Fibroblast of the conjunctiva (primary cell): ENCODE data around the gene FTL.
"Not testable (repeated sequence)": the region's sequence is repeated elsewhere in the genome, so short reads cannot be mapped to it uniquely, and the experiment has no call there.

Experiments
- DNase-seq: peaks from one replicate; pipeline ENCODE4 v3.0.0-alpha.2; 2010; ENCODE audit warnings: low read depth

The FTL gene

GRCh38 chr19:48965040-48965805 is at the start of gene FTL:
Gene FTL, plus strand, starts transcription at chr19:48965309. Its CDS starts 199 bp downstream, at chr19:48965508.
- peak; percentile 96 for DNase-seq

DNA sequence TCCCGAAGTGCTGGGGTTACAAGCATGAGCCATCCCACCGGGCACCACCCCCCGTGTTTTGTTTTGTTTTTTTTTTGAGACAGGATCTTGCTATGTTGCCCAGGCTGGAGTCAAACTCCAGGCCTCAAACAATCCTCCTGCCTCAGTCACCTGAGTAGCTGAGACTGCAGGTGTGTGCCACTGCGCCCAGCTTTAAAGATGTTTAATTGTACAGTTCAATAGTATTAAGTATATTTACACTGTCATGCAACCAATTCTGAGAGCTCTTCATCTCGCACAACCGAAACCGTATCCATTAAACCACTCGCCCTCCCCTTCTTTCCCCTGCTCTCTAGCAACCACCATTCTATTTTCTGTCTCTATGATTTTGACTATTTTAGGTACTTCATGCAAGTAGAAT is 49.4 kb upstream of the FTL start:
- no peak for DNase-seq

DNA sequence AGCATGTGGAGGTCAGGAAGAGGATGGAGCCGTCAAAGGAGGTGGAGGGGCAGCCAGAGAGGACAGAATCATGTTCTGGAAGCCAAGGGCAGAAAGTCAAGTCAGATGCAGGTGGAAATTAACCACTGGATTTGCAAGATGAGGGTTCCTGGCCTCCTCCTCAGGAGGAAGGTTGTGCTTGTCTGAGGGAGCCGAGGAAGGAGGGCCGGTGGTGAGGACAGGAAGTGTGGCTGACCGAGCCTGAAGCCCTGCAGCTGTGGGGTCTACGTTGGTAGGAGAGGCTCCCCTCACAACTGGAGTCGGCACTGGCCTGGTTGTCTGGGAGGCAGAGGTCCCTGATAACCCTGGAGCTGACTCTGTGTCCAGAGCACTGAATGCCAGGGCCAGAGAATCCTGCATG is 47.0 kb upstream of the FTL start:
- no peak for DNase-seq

GRCh38 chr19:48918801-48919247 is 46.3 kb upstream of the FTL start:
- no peak for DNase-seq

- DNase-seq, result not testable (repeated sequence)
Observed at GRCh38 chr19:48919271-48919670, 45.8 kb upstream of the FTL start.

DNA sequence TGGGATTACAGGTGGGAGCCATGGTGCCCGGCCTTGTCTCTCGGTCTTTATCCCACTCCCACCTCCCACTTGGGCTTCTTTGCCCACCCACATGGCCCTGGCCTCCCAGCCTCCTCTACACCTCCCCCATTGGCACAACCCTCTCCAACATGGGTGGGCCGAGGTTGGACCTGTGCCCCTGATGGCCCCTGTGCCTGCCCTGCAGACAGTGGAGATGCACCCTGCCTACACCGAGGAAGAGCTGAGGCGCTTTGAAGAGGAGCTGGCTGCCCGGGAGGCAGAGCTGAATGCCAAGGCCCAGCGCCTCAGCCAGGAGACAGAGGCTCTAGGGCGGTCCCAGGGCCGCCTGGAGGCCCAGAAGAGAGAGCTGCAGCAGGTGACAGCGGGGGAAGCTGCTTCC is 44.2 kb upstream of the FTL start:
- DNase-seq, result no peak

DNA sequence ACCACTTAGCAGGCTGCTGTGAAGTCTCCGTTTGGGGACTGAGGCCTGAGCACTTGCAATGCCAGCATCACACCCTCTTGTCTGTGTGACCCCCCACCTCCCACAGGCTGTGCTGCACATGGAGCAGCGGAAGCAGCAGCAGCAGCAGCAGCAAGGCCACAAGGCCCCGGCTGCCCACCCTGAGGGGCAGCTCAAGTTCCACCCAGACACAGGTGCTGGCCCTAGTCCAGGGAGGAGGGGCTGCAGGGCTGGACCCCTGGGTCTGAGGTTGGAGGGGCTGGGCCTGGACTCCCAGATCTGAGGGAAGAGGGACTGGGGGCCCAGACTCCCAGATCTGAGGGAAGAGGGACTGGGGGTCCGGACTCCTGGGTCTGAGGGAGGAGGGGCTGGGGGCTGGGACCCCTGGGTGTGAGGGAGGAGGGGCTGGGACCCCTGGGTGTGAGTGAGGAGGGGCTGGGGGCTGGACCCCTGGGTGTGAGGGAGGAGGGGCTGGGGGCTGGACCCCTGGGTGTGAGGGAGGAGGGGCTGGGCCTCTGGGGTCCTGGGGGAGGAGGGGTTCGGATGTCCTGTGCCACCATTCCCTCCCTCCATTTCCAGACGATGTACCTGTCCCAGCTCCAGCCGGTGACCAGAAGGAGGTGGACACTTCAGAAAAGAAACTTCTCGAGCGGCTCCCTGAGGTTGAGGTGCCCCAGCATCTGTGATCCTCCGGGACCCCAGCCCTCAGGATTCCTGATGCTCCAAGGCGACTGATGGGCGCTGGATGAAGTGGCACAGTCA is 43.2 kb upstream of the FTL start:
- DNase-seq, result no peak

DNA sequence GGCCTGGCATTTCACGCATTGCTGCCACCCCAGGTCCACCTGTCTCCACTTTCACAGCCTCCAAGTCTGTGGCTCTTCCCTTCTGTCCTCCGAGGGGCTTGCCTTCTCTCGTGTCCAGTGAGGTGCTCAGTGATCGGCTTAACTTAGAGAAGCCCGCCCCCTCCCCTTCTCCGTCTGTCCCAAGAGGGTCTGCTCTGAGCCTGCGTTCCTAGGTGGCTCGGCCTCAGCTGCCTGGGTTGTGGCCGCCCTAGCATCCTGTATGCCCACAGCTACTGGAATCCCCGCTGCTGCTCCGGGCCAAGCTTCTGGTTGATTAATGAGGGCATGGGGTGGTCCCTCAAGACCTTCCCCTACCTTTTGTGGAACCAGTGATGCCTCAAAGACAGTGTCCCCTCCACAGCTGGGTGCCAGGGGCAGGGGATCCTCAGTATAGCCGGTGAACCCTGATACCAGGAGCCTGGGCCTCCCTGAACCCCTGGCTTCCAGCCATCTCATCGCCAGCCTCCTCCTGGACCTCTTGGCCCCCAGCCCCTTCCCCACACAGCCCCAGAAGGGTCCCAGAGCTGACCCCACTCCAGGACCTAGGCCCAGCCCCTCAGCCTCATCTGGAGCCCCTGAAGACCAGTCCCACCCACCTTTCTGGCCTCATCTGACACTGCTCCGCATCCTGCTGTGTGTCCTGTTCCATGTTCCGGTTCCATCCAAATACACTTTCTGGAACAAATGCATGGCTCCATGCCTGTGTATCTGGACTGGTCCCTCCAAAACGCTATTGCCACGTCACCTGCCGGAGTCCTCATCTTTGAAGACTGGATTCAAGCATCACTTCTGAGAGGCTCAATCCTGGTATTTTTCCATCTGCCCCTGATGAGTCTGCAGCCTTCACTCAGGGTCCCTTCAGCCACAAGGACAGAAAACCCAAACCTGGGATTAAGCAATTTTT is 42.3 kb upstream of the FTL start:
- DNase-seq, result no peak

GRCh38 chr19:48925240-48925843 is 39.8 kb upstream of the FTL start:
- peak; percentile 29 for DNase-seq

GRCh38 chr19:48925890-48926289 is 39.2 kb upstream of the FTL start:
- not testable (repeated sequence) for DNase-seq

DNA sequence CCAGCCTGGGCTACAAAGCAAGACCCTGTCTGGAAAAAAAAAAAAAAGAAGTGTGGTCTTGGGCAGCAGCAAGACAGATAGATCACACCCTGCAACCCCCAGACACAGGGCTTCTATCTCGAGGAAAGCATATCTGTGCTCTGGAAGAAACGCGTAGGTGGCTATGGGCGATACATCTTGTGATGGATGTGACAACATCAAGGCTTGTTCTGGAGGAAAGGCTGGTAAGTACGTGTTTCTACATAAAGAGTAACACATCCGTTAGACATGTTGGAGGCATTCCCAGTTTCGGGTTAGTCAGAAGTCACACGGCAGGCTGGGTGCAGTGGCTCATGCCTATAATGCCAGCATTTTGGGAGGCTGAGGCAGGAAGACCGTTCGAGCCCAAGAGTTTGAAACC is 38.2 kb upstream of the FTL start:
- DNase-seq, result peak; percentile 87

DNA sequence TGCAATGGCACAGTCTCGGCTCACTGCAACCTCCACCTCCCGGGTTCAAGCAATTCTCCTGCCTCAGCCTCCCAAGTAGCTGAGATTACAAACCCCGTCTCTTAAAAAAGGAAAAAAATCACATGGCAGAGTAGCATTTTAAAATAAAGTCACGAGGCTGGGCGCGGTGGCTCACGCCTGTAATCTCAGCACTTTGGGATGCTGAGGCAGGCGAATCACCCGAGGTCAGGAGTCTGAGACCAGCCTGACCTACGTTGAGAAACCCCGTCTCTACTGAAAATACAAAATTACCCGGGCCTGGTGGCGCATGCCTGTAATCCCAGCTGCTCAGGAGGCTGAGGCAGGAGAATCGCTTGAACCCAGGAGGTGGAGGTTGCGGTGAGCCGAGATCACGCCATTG is 37.4 kb upstream of the FTL start:
- not testable (repeated sequence) for DNase-seq

GRCh38 chr19:48928164-48929025 is 36.7 kb upstream of the FTL start:
- peak; percentile 30 for DNase-seq

DNA sequence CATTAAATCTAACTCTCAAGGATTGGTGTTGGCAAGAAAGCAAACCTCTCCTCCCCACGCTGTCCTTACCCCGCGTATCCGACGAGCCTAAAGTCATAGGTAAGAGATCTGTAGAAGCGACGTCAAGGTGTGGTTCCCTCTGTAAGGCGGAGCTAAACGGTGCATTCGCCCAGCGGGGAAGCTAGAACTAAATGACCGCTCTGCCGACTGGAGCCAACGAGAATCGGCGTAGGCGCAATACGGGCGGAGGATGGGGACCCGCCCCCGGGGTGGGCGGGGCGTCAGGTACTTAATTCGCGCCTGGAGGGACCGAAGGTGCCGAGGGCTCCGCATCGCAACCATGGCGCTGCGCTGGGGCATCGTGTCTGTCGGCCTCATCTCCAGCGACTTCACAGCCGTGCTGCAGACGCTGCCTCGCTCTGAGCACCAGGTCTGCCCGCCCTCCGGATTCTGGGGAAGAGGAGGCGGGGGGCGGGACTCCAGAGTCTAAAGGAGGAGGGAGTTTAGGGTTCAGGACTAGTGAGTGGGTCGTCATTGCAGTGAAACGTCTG is 31.7 kb upstream of the FTL start, which contains the start of gene DHDH:
DHDH (plus strand) TSS at position 318 of the 551 bp plus-strand sequence; CDS start at position 341, 23 bp downstream.
- no peak for DNase-seq

GRCh38 chr19:48934837-48935236 is 30.3 kb upstream of the FTL start:
- no peak for DNase-seq

DNA sequence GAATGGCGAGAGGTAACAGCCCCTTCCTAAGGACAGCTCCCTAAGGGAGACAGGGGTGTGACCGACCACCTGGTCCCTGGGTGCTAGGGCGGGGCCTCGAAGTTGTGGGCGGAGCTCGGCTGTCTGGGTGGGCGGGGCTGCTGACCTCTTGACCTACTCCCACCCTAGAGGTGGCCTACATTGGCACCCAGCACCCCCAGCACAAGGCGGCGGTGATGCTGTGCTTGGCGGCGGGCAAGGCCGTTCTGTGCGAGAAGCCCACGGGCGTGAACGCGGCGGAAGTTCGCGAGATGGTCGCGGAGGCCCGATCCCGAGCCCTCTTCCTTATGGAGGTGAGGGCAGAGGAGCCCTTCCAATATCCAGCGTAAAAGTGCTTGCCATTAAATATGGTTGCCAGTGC is 29.2 kb upstream of the FTL start:
- DNase-seq, result no peak

DNA sequence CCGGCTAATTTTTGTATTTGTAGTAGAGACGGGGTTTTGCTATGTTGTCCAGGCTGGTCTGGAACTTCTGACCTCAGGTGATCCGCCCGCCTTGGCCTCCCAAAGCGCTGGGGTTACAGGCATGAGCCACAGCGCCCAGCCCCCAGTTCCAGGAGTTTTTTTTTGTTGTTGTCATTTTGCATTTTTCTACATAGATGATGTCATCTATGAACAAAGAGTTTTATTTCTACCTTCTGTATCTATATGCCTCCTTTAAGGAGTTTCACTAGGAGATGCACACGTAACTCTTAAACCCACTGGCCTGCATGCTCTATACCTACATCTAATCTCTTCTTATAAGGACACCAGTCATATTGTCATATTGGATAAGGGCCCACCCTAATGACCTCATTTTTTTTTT is 26.9 kb upstream of the FTL start:
- no peak for DNase-seq

GRCh38 chr19:48940902-48941301 is 24.2 kb upstream of the FTL start:
- DNase-seq, result no peak

DNA sequence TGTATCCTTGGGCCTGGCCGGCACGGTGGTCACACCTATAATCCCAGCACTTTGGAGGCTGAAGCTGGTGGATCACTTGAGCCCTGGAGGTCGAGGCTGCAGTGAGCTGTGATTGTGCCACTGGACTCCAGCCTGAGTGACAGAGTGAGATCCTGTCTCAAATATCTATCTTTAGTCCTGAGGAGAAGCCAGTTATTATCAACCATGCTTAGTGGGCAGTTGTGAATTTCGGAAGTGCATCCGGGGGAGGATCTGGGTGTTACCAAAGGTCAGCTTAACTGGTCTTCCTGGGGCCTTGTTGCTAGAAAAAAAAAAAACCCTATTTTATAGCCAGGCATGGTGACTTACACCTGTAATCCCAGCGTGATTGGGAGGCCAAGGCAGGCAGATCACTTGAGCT is 22.0 kb upstream of the FTL start:
- no peak for DNase-seq

DNA sequence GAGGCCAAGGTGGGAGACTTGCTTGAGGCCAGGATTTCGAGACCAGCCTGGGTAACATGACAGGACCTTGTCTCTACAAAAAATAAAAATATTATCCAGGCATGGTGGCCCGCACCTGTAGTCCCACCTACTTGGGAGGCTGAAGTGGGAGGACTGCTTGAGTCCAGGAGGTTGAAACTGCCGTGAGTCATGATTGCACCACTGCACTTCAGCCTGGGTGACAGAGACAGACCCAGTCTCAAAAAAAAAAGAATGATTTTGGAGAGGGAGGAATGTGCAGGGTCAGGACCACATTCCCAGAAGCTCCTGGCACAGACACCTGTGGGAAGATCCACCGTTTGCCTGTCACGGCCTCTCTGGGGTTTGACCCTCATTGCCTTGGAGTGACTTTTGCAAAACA is 19.7 kb upstream of the FTL start:
- DNase-seq, result no peak
